Ovary (tissue), 3 donors: ENCODE data around the gene AP1G1.

ENCODE experiments used
- CTCF ChIP-seq, 3 donors: fragments of 450-650 bp in 2 of 3; fragments of 200-600 bp in 1 of 3; IDR thresholded peaks; one replicate each; pipeline versions ENCODE4 v1.5.1 to v1.8.0; 2016 to 2022; ENCODE audit warnings: antibody characterized with exemption in 3 of 3, mild to moderate bottlenecking in 1 of 3
- EP300 ChIP-seq: sonication (generic); formaldehyde crosslinking; IDR thresholded peaks from one replicate; pipeline ENCODE4 v1.6.1; 2017; ENCODE audit warnings: antibody characterized with exemption
- donor health status: DM: no; HTN: no; CAD: no.

GRCh38 chr16:71854369-71854948 lies 45.8 kb upstream of the AP1G1 start:
- TF ChIP-seq CTCF (IDR thresholded peaks at IDR 0.05) (no peak), EP300 (no peak)
